ENCODE measurements around the gene MPO. TPM values are rescaled to one million over a fixed set of nuclear protein-coding genes. Genes with fewer than 3 reads are reported as not detected.

Gene MPO
- total RNA-seq, 1 experiment from 2014 or later, result not detected

GRCh38 chr17:58308985-58309917 is 28.5 kb upstream of the MPO start:
- Histone ChIP-seq H3K4me3 (replicated peaks in 1 of 2; ENCODE audit: low read depth in 1 of 2, low read length in 2 of 2) (no peak overlapping the region), H3K36me3 (ENCODE audit: control insufficient read depth in 1 of 2, insufficient read depth in 2 of 2, low read length in 2 of 2) (no peaks in the 10 kb centered on the region), H3K79me2 (ENCODE audit: insufficient read depth, low read length) (no peaks in the 10 kb centered on the region), H3K9me3 (ENCODE audit: control insufficient read depth in 1 of 2, insufficient read depth in 1 of 2, low read depth in 1 of 2, low read length in 2 of 2) (no peaks in the 10 kb centered on the region), H3K9me2 (ENCODE audit: insufficient read depth) (no peaks in the 10 kb centered on the region), H3K27ac (ENCODE audit: low read depth, low read length) (no peak overlapping the region), H3K4me2 (ENCODE audit: low read length) (no peak overlapping the region), H4K20me1 (ENCODE audit: insufficient read depth) (no peaks in the 10 kb centered on the region), H3K27me3 (ENCODE audit: insufficient read depth, low read length) (no peaks in the 10 kb centered on the region), H3K4me1 (ENCODE audit: control insufficient read depth in 1 of 2, insufficient read depth in 2 of 2, low read length in 2 of 2) (peaks cover 0 to 4% of the 10 kb centered on the region in 2 experiments; a peak in 2 of 4 replicates), H2AFZ (ENCODE audit: low read depth, low read length, poor library complexity, severe bottlenecking) (no peak overlapping the region), H3K9ac (ENCODE audit: low read length) (no peak overlapping the region)
- intact Hi-C loops (cut with micrococcal nuclease), result no loop called here
- TF ChIP-seq JUND (IDR thresholded peaks at IDR 0.05), result no peak
- TF ChIP-seq CEBPB (IDR thresholded peaks at IDR 0.05; ENCODE audit: low read depth), result no peak
- no peak for TF ChIP-seq YY1 (IDR thresholded peaks at IDR 0.05; ENCODE audit: extremely low read depth, insufficient replicate concordance, low read depth, low read length)
- no peak for TF ChIP-seq POLR2A (IDR thresholded peaks at IDR 0.05; ENCODE audit: borderline replicate concordance, extremely low read depth, insufficient read depth, insufficient read length)
- no peak for TF ChIP-seq ATF3 (IDR thresholded peaks at IDR 0.05)
- no peak for TF ChIP-seq ZNF274 (IDR thresholded peaks at IDR 0.05; ENCODE audit: low read depth, low read length)
- TF ChIP-seq EGR1 (IDR thresholded peaks at IDR 0.05; ENCODE audit: low read depth), result no peak
- no peak for TF ChIP-seq SIN3A (IDR thresholded peaks at IDR 0.05; ENCODE audit: low read depth)
- TF ChIP-seq ZBTB33 (IDR thresholded peaks at IDR 0.05; ENCODE audit: extremely low read depth, insufficient replicate concordance, low read length), result no peak
- no peak for TF ChIP-seq POLR2AphosphoS5 (IDR thresholded peaks at IDR 0.05; ENCODE audit: low read depth, low read length)
- no peak for TF ChIP-seq ELF1 (IDR thresholded peaks at IDR 0.05; ENCODE audit: borderline replicate concordance, low read depth)
- TF ChIP-seq CBX3 (IDR thresholded peaks at IDR 0.05; ENCODE audit: low read depth), result no peak
- TF ChIP-seq EZH2phosphoT487 (IDR thresholded peaks at IDR 0.05; ENCODE audit: borderline replicate concordance), result no peak
- TF ChIP-seq FOSL1 (IDR thresholded peaks at IDR 0.05; ENCODE audit: low read depth), result no peak
- no peak for TF ChIP-seq TCF7L2 (IDR thresholded peaks at IDR 0.05; ENCODE audit: borderline replicate concordance, extremely low read depth, insufficient read depth, insufficient read length)
- TF ChIP-seq RAD21 (IDR thresholded peaks at IDR 0.05; ENCODE audit: low read depth), result no peak
- no peak for TF ChIP-seq REST (IDR thresholded peaks at IDR 0.05; ENCODE audit: low read depth)
- TF ChIP-seq SRF (IDR thresholded peaks at IDR 0.05; ENCODE audit: low read depth), result no peak
- DNase-seq (ENCODE audit: low read depth, low spot score) (no peak), ATAC-seq (no peak)
- RAD21 ChIA-PET (ENCODE audit: low non-redundant PET in 1 of 2, low total read pairs in 2 of 2, uncharacterized antibody in 2 of 2, unreplicated experiment in 2 of 2), result no interaction called here
- no TSS peak for BruUV-seq (replicated peaks)
- CTCF ChIA-PET, result interaction anchor here (1.1 to 2.3 kb wide), 3 partner anchors 8 to 138 kb away, joined by 4 to 13 read pairs (median 4); no protein-coding TSS in a partner anchor
- POLR2A ChIA-PET, result no interaction called here
